Measurements from ENCODE around the gene ABCA3.
"Not testable (repeated sequence)": the region's sequence is repeated elsewhere in the genome, so short reads cannot be mapped to it uniquely, and the experiment has no call there.

ABCA3 gene

GRCh38 chr16:2251296-2252111 lies 89.0 kb downstream of the ABCA3 start, which contains the start of gene ECI1:
Gene ECI1 (minus strand): TSS chr16:2251587. CDS start chr16:2251566, 21 bp downstream.
- peak; percentile 81 for DNase-seq

- peak; percentile 62 for DNase-seq
These were observed 89.8 kb downstream of the ABCA3 start for GRCh38 chr16:2250652-2251295.

- no peak for DNase-seq
These were observed 94.1 kb downstream of the ABCA3 start for GRCh38 chr16:2246301-2246885.

DNA sequence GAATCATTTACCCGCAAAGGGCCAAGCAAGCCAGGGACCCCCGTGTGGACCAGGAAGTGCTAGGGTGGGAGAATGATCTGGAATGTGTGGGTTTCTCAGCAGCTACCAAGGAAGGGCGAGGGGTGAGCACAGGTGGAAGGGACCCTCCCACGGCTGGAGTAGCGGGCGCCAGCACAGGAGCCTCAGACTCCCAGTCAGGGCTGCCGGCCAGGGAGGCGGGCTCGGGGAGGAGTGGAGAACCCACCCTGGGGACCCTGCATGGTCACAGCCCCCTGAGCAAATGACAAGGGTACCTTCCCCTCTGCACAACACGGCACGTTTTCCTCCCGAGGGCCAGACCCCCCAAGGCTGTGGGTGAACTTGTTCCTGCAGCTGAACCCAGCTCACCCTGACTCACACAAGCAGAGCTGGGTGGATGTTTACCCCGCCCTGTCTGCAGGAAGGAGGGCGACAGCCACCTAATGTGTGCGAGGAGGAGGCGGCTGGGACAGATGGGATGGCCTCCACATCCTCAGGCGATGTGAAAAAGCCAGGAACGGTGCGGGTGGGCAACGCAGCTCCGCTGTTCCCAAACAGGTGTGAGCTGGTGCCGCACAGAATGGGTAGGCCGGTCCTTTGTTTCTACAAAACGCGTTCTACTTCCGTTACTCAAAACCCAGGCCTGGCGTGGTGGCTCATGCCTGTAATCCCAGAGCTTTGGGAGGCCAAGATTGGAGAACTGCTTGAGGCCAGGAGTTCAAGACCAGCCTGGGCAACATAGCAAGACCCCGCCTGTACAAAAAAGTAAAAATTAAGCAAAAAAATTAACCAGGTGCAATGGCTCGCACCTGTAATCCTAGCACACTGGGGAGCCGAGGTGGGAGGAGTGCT lies 95.4 kb downstream of the ABCA3 start:
- DNase-seq = no peak

DNA sequence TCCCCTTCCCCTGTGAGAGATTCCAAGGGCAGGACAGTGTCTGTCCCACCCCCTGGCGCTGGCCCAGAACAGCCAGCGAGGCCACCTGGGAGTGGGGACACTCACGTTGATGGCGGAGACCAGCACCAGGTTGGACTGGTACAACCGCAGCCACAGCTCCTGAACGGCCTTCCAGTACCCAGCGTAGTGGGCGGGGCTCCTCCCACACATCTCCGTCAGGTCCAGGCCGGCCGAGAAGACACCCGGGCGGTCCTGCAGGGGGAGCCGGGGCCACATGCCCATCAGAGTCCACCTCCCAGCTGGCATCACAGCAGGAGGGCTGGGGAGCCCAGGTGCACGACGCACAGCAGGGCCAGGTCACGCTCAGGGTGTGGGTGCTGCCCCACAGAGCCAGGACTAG lies 96.2 kb downstream of the ABCA3 start:
- no peak for DNase-seq

DNA sequence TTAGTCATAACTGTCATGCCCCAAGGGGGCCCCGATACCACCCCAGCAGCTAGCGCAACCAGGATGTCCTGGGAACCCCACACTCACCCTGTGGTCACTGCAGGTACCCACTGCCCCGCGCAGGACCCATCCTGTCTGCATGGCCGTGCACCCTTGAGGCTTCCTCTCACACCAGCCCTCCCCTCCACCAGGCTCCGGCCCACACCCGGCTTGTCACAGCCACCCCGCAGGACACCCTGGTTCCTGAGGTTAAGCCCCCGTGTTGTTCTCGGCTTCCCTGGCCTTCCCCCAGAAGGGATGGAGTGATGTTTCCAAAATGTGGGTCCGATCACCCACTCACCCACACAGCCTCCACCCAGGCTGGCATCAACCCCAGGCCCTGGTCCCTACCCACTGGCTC lies 96.7 kb downstream of the ABCA3 start:
- no peak for DNase-seq

DNA sequence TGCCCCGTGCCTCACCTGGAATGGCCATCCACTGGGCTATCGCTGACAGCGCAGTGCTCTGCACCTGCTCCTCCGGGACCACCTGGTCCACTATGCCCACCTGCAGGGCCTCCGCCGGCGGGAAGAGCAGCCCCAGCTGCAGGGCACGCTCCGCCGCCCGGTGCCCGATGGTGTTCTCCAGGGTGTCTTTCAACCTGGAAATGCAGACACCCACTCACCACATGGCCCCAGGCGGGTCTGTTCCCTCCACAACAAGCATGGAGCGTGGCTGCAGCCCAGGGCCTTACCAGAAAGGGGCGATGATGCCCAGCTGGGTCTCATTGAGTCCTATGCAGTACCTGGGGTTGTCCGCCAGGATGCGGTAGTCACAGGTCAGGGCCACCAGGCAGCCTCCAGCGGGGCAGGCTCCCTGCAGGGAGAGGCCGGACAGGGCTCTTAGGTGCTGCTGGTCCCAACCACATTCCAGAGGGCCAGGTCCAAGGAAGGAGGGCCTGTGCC lies 97.4 kb downstream of the ABCA3 start:
- DNase-seq = no peak

DNA sequence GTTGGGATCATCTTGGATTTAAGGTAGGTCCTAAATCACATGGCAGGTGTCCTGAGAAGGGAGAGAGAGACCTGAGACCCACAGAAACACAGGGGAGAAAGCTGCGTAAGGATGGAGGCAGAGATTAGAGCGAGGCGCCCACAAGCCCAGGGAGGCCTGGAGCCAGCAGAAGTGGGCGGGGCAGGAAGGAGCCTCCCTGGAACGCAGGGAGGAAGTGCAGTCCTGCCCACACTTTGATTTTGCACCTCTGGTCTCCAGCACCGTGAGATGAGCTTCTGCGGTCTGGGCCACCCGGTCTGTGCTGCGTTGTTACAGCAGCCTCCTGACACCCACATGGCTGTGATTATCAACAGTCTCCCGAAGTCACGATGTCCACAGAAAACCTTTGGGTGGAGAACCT lies 97.9 kb downstream of the ABCA3 start:
- no peak for DNase-seq

GRCh38 chr16:2240331-2240730 lies 100.2 kb downstream of the ABCA3 start:
- DNase-seq = not testable (repeated sequence)

GRCh38 chr16:2238838-2239675 lies 101.5 kb downstream of the ABCA3 start:
- no peak for DNase-seq

- no peak for DNase-seq
These were observed 102.2 kb downstream of the ABCA3 start for GRCh38 chr16:2238150-2238837.

GRCh38 chr16:2237493-2238149 lies 102.9 kb downstream of the ABCA3 start:
- DNase-seq = no peak

DNA sequence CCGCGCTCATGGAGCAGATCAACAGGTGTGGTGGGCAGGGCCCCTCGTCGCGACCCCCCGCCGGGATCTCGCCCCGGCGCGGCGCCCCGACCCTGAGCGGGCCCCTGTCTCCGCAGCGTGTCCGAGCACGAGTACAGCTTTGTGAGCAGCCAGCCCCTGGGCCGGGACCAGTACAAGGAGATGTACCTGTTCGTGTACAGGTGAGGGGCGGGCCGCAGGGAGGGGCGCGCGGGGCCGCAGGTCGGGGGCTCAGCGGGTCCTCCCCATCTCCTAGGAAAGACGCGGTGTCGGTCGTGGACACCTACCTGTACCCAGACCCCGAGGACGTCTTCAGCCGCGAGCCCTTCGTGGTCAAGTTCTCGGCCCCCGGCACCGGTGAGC lies 103.4 kb downstream of the ABCA3 start:
- DNase-seq = no peak

DNA sequence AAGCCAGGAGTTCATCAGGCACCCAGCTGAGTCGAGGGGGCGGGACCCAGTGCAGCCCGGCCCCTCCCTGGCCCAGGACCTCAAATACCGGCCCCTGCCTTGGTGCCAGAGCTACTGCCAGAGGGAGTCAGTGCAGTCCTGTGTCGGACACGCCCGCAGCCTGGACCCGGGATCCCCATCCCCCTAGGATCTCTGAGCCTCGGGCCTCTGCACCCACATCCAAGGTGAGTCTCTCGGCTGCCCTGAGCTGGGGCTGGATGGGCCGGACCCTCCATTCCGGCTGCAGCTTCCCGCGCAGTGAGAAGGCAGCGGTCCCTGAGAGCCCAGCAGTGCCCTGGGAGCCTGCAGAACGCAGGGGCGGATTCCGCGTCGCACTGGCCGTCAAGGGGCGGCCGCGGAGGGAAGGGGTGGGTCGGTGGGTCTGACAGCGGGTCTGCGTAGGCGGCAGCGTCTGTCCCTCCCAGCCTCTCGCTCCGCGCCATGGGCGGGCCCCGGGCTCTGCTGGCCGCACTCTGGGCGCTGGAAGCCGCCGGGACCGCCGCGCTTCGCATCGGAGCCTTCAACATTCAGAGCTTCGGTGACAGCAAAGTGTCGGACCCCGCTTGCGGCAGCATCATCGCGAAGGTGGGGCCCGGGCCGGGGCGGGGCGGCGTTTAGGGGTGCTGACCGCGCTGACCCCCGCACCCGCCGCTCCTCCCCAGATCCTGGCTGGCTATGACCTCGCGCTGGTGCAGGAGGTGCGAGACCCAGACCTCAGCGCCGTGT lies 104.0 kb downstream of the ABCA3 start, which contains the start of gene DNASE1L2:
Gene DNASE1L2 (plus strand): TSS at position 108 of the 765 bp plus-strand sequence. CDS start 373 bp downstream, at position 481.
- DNase-seq = no peak

GRCh38 chr16:2235695-2236336 lies 104.7 kb downstream of the ABCA3 start:
- DNase-seq = no peak

DNA sequence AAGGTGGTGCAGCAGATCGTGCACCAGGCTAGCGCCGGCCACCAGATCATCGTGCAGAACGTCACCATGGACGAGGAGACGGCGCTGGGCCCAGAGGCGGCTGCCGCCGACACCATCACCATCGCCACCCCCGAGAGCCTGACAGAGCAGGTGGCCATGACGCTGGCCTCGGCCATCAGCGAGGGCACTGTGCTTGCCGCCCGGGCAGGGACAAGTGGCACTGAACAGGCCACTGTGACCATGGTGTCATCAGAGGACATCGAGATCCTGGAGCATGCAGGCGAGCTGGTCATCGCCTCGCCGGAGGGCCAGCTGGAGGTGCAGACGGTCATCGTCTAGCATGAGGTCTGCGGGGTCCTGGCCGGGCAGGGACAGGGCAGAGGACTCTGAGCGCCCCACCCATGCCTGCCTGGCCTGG lies 105.3 kb downstream of the ABCA3 start:
- DNase-seq = no peak

DNA sequence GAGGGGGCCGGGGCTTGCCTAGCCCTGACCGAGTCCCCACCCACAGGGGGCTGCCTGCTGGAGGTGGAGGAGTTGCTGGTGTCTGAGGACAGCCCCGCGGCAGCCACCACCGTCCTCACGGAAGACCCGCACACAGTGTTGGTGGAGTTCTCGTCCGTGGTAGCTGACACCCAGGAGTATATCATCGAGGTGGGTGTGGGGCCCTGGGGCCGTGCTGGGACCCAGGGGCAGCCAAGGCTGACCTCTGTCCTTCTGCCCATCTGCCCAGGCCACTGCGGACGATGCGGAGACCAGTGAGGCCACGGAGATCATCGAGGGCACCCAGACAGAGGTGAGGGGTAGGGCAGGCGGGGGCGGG lies 105.7 kb downstream of the ABCA3 start:
- no peak for DNase-seq

GRCh38 chr16:2233872-2234812 lies 106.4 kb downstream of the ABCA3 start:
- DNase-seq = no peak
